GM18873 (cell line): ENCODE data around the gene PET100.

ENCODE experiments used
- ATAC-seq: cut with Tn5 transposase; IDR thresholded peaks from one replicate; pipeline ENCODE4 v1.9.1; 2021; ENCODE audit warnings: mild to moderate bottlenecking, moderate library complexity, moderate number of reproducible peaks; ENCODE audit not compliant: unreplicated experiment, low FRiP score

PET100 gene

GRCh38 chr19:7676854-7677253 lies 47.3 kb downstream of the PET100 start, which contains the start of gene MCEMP1:
Gene MCEMP1, plus strand, starts transcription at chr19:7677090. Its CDS starts 31 bp downstream, at chr19:7677121.
- no peak for ATAC-seq

GRCh38 chr19:7677669-7678311 lies 48.2 kb downstream of the PET100 start:
- ATAC-seq, result no peak

- no peak for ATAC-seq
These were observed 49.6 kb downstream of the PET100 start for GRCh38 chr19:7678971-7679751.

DNA sequence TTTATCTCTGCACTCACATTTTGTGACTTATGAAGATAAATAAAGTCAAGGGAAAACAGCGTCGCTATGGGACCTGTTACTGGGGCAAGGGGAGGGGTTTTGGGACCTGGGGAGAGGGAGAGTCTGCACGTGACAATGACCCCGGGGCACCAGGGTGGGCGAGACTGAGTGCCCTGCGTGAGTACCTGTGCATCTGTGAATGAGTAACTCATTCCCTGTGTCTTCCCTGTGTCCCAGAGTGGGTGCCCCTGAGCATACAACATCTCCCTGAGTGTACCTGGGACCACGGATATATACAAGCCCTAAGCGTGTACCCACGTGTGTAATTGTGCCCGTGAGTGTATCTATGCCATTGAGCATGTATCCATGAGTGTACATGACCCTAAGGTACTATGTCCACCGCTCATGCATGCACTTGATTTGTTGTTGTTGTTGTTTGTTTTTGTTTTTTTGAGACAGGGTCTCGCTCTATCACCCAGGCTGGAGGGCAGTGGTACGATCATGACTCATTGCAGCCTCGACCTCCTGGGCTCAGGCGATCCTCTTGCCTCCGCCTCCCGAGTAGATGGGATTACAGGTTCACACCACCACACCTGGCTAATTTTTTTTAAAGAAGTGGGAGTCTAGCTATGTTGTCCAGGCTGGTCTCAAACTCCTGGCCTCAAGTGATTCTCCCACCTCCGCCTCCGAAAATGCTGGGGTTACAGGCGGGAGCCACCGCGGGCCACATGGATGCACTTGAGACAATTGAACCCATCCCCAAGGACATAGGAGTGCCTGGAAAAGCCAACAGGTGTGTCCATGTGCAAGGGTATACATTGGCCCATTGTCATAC lies 50.4 kb downstream of the PET100 start:
- peak; percentile 5 for ATAC-seq

DNA sequence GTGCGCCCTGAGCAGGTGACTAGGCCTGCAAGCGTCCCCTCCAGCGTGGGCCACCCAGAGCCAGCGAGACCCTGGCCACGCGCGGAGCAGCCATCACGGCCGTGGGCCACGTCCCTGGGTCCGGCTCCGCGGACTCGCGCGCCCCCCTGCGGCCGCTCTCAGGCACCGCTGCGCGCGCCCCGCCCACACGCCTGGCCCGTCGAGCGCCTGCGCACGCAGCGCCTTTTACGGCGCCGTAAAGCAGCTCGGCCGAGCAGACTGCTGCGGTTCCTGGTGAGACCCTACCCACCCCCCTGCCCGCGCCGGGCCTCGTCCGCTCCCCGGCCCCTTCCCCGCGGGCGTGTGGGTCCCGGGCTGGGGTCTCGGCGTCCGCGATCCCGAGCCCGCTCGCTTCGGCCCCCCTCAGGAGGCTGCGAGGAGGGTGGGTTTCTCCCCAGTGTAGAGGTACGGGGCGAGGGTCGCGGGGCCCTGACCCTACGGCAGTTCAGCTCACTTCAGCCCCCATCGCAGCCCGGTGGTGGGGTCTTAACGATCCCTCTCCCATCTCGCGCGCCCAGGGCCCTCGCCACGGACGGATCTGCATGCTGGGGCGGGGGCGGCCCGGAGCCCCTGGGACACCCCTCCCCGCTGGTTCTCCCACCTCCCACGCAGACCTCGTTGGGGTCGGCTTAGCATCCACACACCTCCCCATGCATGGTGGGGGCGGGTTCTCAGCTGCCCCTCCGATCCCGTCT lies 51.2 kb downstream of the PET100 start, which contains the start of gene TRAPPC5:
Gene TRAPPC5, plus strand, starts transcription at position 228 of the 734 bp plus-strand sequence. CDS start 1,421 bp downstream, outside the sequence.
- ATAC-seq, result peak; percentile 46
